ENCODE measurements around the gene HIPK3. TPM values are rescaled to one million over a fixed set of nuclear protein-coding genes. Genes with fewer than 3 reads are reported as not detected.
A peak's percentile ranks its signal among the peaks of the same experiment; 100 is the strongest.

The HIPK3 gene
- total and polyA plus RNA-seq, 9 of the 15 experiments (the other 6 are each of a cell fraction or from before 2014, with no cell fraction given), result 2.3 to 19.6 (median 7.5) TPM

- no peak; the same call in 1 of the 2 replicates for TF ChIP-seq NFIC (IDR thresholded peaks at IDR 0.05)
- TF ChIP-seq MXD1 (CRISPR knock-in tag; IDR thresholded peaks at IDR 0.05; ENCODE audit: borderline replicate concordance, poor library complexity, severe bottlenecking), result no peak
- TF ChIP-seq HEY1 (CRISPR knock-in tag; IDR thresholded peaks at IDR 0.05; ENCODE audit: borderline replicate concordance), result no peak
- no peak for TF ChIP-seq GABPA (tag; conservative IDR thresholded peaks at IDR 0.05; ENCODE audit: low read depth)
- no peak for TF ChIP-seq PURB (CRISPR knock-in tag; IDR thresholded peaks at IDR 0.05; ENCODE audit: low read depth)
- no peak for TF ChIP-seq TEAD4 (IDR thresholded peaks at IDR 0.05; ENCODE audit: low read length)
- no peak for TF ChIP-seq TEAD4 (CRISPR knock-in tag; IDR thresholded peaks at IDR 0.05; ENCODE audit: borderline replicate concordance)
- no peak for TF ChIP-seq BRD4 (IDR thresholded peaks at IDR 0.05)
- TF ChIP-seq ZNF184 (CRISPR knock-in tag; IDR thresholded peaks at IDR 0.05), result no peak
- peak; percentile 73 for TF ChIP-seq HMGN3 (IDR thresholded peaks at IDR 0.05; ENCODE audit: borderline replicate concordance, extremely low read depth, insufficient read length, low read depth, low read length)
- 0 out of 2 replicates have a peak, but pooled peaks have one; percentile 27 for TF ChIP-seq ZNF124 (CRISPR knock-in tag; IDR thresholded peaks at IDR 0.05)
- peak; percentile 72 for TF ChIP-seq ZNF740 (CRISPR knock-in tag; IDR thresholded peaks at IDR 0.05)
- TF ChIP-seq ZNF740 (tag; IDR thresholded peaks at IDR 0.05), result no peak
- TF ChIP-seq TCF7 (IDR thresholded peaks at IDR 0.05; ENCODE audit: borderline replicate concordance), result no peak
- no peak for TF ChIP-seq ZBTB34 (CRISPR knock-in tag; IDR thresholded peaks at IDR 0.05)
- no peak for TF ChIP-seq SMAD3 (CRISPR knock-in tag; conservative IDR thresholded peaks at IDR 0.05)
- TF ChIP-seq U2AF1 (optimal IDR thresholded peaks at IDR 0.05; ENCODE audit: low read depth, low read length), result peak; percentile 33
- TF ChIP-seq HBP1 (CRISPR knock-in tag; IDR thresholded peaks at IDR 0.05), result 0 out of 2 replicates have a peak, but pooled peaks have one; percentile 44
- peak; percentile 31 for TF ChIP-seq HCFC1 (IDR thresholded peaks at IDR 0.05; ENCODE audit: low read depth, low read length)
- TF ChIP-seq ZNF511 (CRISPR knock-in tag; IDR thresholded peaks at IDR 0.05), result 0 out of 2 replicates have a peak, but pooled peaks have one; percentile 76
These were observed at the start of gene HIPK3 (continued) for GRCh38 chr11:33257160-33257896.
